Astrocyte (in vitro differentiated cells and primary cell): ENCODE results near the gene NT5C.

Experiments
- CTCF ChIP-seq: IDR thresholded peaks from 2 replicates; pipeline ENCODE4 v1.5.1; 2011; ENCODE audit warnings: low read depth, mild to moderate bottlenecking, inconsistent platforms, low read length, moderate library complexity; ENCODE audit not compliant: insufficient read depth
- EZH2 ChIP-seq: IDR thresholded peaks from 2 replicates; pipeline ENCODE4 v1.6.1; 2012; ENCODE audit warnings: mild to moderate bottlenecking, low read length, inconsistent platforms; ENCODE audit not compliant: insufficient read depth

DNA sequence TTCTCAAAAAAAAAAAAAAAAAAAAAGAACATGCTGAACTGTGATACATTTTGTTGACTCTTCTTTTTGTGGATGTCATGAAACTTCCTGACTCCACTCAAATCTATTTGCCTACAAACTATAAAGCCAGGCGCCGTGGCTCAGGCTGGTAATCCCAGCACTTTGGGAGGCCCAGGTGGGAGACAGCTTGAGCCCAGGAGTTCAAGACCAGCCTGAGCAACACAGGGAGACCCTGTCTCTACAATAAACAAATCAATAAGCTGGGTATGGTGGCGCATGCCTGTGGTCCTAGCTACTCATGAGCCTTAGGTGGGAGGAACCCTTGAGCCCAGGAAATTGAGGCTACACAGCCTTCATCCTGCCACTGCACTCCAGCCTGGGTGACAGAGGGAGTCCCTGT lies 1.5 kb upstream of the NT5C start:
- no peak for TF ChIP-seq CTCF
- no peak for TF ChIP-seq EZH2
